HCT116 (cell line): ENCODE results near the gene MVB12A. TPM values are rescaled to one million over a fixed set of nuclear protein-coding genes. Genes with fewer than 3 reads are reported as not detected.

ENCODE experiments used
- ATAC-seq: fragments of 200-7000 bp; cut with Tn5 transposase; 2 replicates; pipeline ENCODE4 v1.9.1; 2020; ENCODE audit warnings: mild to moderate bottlenecking, moderate library complexity
- BruUV-seq: library from RNA; stranded (reverse); fragments of 400-500 nt; replicated peaks from 2 replicates; lab custom pipeline; 2021; lab: Mats Ljungman, UMichigan
- CTCF ChIA-PET: fragments of 300-600 bp; sonication (Branson Sonifier 250); formaldehyde crosslinking; loops from one replicate; lab custom pipeline; 2021; ENCODE audit warnings: antibody characterized with exemption; lab: Charles Lee
- POLR2A ChIA-PET: fragments of 300-600, 350-600 bp; sonication (Branson Sonifier 250); formaldehyde crosslinking; loops from one replicate; lab custom pipeline; 2021; ENCODE audit warnings: antibody characterized with exemption; lab: Charles Lee
- RAD21 ChIA-PET, 2 experiments: fragments of 300-600 bp; sonication (Branson Sonifier 250); formaldehyde crosslinking; loops; one replicate each; lab custom pipeline; 2023; ENCODE audit warnings: low total read pairs in 2 of 2; ENCODE audit not compliant: uncharacterized antibody in 2 of 2, unreplicated experiment in 2 of 2, low non-redundant PET in 1 of 2; lab: Charles Lee
- DNase-seq: peaks from one replicate; pipeline ENCODE4 v3.0.0-alpha.2; 2010; ENCODE audit warnings: low read depth, low spot score
- H2AFZ ChIP-seq: fragments of 200-600 bp; shearing (Covaris generic), sonication (generic); 2 replicates; pipeline ENCODE4 v1.6.1; 2017; ENCODE audit warnings: low read depth, mixed run types, mixed read lengths, antibody characterized with exemption, low read length; ENCODE audit not compliant: poor library complexity, severe bottlenecking
- H3K27ac ChIP-seq: 2 replicates; pipeline ENCODE4 v1.5.1; 2012; ENCODE audit warnings: low read depth, low read length
- H3K27me3 ChIP-seq: fragments of 200-600 bp; sonication (generic); 2 replicates; pipeline ENCODE4 v1.6.1; 2016; ENCODE audit warnings: mixed run types, low read length, mixed read lengths; ENCODE audit not compliant: insufficient read depth
- H3K36me3 ChIP-seq, 2 experiments: fragments of 200-500 bp in 1 of 2; fragments of 200-600 bp in 1 of 2; sonication (Bioruptor generic) in 1 of 2; sonication (generic) in 1 of 2; 2 replicates each; pipeline versions ENCODE4 v1.5.1 to v1.6.1; 2014 to 2016; ENCODE audit warnings: low read length in 2 of 2, inconsistent platforms in 1 of 2, mixed read lengths in 1 of 2, mixed run types in 1 of 2; ENCODE audit not compliant: insufficient read depth in 2 of 2, control insufficient read depth in 1 of 2
- H3K4me1 ChIP-seq, 2 experiments: fragments of 200-600 bp in 1 of 2; sonication (generic) in 1 of 2; 2 replicates each; pipeline versions ENCODE4 v1.5.1 to v1.6.1; 2012 to 2017; ENCODE audit warnings: low read length in 2 of 2, inconsistent platforms in 1 of 2, mild to moderate bottlenecking in 1 of 2, mixed read lengths in 1 of 2, mixed run types in 1 of 2, moderate library complexity in 1 of 2; ENCODE audit not compliant: insufficient read depth in 2 of 2, control insufficient read depth in 1 of 2
- H3K4me2 ChIP-seq: fragments of 200-600 bp; sonication (generic); 2 replicates; pipeline ENCODE4 v1.6.1; 2017; ENCODE audit warnings: mixed run types, low read length, mixed read lengths
- H3K4me3 ChIP-seq, 2 experiments: fragments of 200-600 bp in 1 of 2; sonication (generic) in 1 of 2; replicated peaks in 1 of 2; 2 replicates each; pipeline ENCODE4 v1.5.1; 2011 to 2016; ENCODE audit warnings: low read length in 2 of 2, control low read depth in 1 of 2, low read depth in 1 of 2, mild to moderate bottlenecking in 1 of 2, mixed read lengths in 1 of 2, mixed run types in 1 of 2
- H3K79me2 ChIP-seq: fragments of 200-600 bp; sonication (generic); 2 replicates; pipeline ENCODE4 v1.6.1; 2017; ENCODE audit warnings: mild to moderate bottlenecking, mixed run types, low read length, moderate library complexity, mixed read lengths; ENCODE audit not compliant: insufficient read depth
- H3K9ac ChIP-seq: fragments of 200-600 bp; sonication (generic); 2 replicates; pipeline ENCODE4 v1.6.1; 2016; ENCODE audit warnings: low read length, mixed read lengths
- H3K9me2 ChIP-seq: fragments of 200-600 bp; sonication (generic), shearing (Covaris generic); 2 replicates; pipeline ENCODE4 v1.6.1; 2017; ENCODE audit warnings: mixed run types, mild to moderate bottlenecking, moderate library complexity; ENCODE audit not compliant: insufficient read depth
- H3K9me3 ChIP-seq, 2 experiments: fragments of 200-500 bp in 1 of 2; fragments of 200-600 bp in 1 of 2; sonication (Bioruptor generic) in 1 of 2; sonication (generic) in 1 of 2; 2 replicates each; pipeline ENCODE4 v1.6.1; 2014 to 2017; ENCODE audit warnings: low read length in 2 of 2, mixed read lengths in 2 of 2, inconsistent platforms in 1 of 2, low read depth in 1 of 2, mild to moderate bottlenecking in 1 of 2, mixed run types in 1 of 2, moderate library complexity in 1 of 2; ENCODE audit not compliant: control insufficient read depth in 1 of 2, insufficient read depth in 1 of 2
- H4K20me1 ChIP-seq: fragments of 200-600 bp; sonication (generic), shearing (Covaris generic); 2 replicates; pipeline ENCODE4 v1.6.1; 2017; ENCODE audit warnings: mixed run types, mild to moderate bottlenecking, moderate library complexity; ENCODE audit not compliant: insufficient read depth
- CBX3 ChIP-seq: IDR thresholded peaks from 2 replicates; pipeline ENCODE4 v1.6.1; 2012; ENCODE audit warnings: low read depth
- CEBPB ChIP-seq: IDR thresholded peaks from 2 replicates; pipeline ENCODE4 v1.6.1; 2012; ENCODE audit warnings: low read depth
- EGR1 ChIP-seq: IDR thresholded peaks from 2 replicates; pipeline ENCODE4 v1.6.1; 2012; ENCODE audit warnings: low read depth
- EZH2 ChIP-seq: fragments of 200-600 bp; sonication (generic); IDR thresholded peaks from 2 replicates; pipeline ENCODE4 v1.6.1; 2017; ENCODE audit warnings: antibody characterized with exemption, mixed run types
- EZH2phosphoT487 ChIP-seq: fragments of 200-600 bp; IDR thresholded peaks from 2 replicates; pipeline ENCODE4 v1.6.1; 2018; ENCODE audit warnings: antibody characterized with exemption, borderline replicate concordance
- JUND ChIP-seq: IDR thresholded peaks from 2 replicates; pipeline ENCODE4 v1.6.1; 2012
- POLR2AphosphoS5 ChIP-seq: IDR thresholded peaks from 2 replicates; pipeline ENCODE4 v1.6.1; 2011; ENCODE audit warnings: mild to moderate bottlenecking, low read depth, low read length, moderate library complexity
- SRF ChIP-seq: IDR thresholded peaks from 2 replicates; pipeline ENCODE4 v1.6.1; 2012; ENCODE audit warnings: low read depth
- TCF7L2 ChIP-seq: IDR thresholded peaks from 2 replicates; pipeline ENCODE4 v1.7.0; 2011; ENCODE audit warnings: borderline replicate concordance, inconsistent platforms; ENCODE audit not compliant: insufficient read depth, insufficient read length; ENCODE audit errors: extremely low read depth
- YY1 ChIP-seq: IDR thresholded peaks from 2 replicates; pipeline ENCODE4 v1.6.1; 2011; ENCODE audit warnings: low read length, low read depth, moderate library complexity, mild to moderate bottlenecking; ENCODE audit not compliant: insufficient replicate concordance; ENCODE audit errors: extremely low read depth
- ZFX ChIP-seq: fragments of 450-650 bp; IDR thresholded peaks from 2 replicates; pipeline ENCODE4 v1.6.1; 2017
- intact Hi-C: fragments of 100-400 bp; cut with micrococcal nuclease; formaldehyde crosslinking; loops from 2 replicates; pipeline ENCODE4 v1.10.0; 2022
- total RNA-seq: library from RNA; stranded (reverse); gene quantifications from one replicate; pipeline ENCODE4 v1.2.1, GENCODE V29; 2021; ENCODE audit not compliant: unreplicated experiment
- TF ChIP-seq, protein P1 (sequence below): IDR thresholded peaks from 2 replicates; pipeline ENCODE4 v1.6.1; 2012
- TF ChIP-seq, protein P2 (sequence below): IDR thresholded peaks from 2 replicates; pipeline ENCODE4 v1.6.1; 2012
- TF ChIP-seq, protein P3 (sequence below): IDR thresholded peaks from 2 replicates; pipeline ENCODE4 v1.6.1; 2012; ENCODE audit warnings: low read depth

MVB12A gene
- total RNA-seq, 1 experiment from 2014 or later: 91.7 TPM

DNA sequence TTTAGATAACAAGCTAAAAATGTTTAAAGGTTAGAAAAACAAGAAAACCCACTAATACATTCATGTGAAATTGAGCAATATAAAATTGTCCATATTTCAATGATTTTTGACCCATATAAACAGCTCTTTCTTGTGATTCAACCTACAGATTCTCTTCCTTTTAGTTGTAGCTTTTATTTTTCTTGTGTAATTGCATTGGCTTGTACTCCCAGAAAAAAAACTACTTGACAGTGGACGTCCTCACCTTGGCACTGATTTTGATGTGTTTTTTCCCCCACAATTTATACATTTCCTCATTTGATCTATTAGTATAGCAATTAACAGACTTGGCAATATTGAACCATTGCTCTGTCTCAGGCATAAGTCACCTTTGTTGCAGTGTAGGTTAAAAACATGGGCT is 30.6 kb upstream of the MVB12A start:
- no peak overlapping the region for H3K4me2 ChIP-seq
- H3K9me2 ChIP-seq: no peaks in the 10 kb centered on the region
- H3K9ac ChIP-seq: no peak overlapping the region
- POLR2A ChIA-PET: interaction anchor here (1.0 to 1.6 kb wide), 2 partner anchors 95 to 96 kb away, joined by 3 read pairs; no protein-coding TSS in a partner anchor
- BruUV-seq: no TSS peak
- RAD21 ChIA-PET: no interaction called here
- H4K20me1 ChIP-seq: no peaks in the 10 kb centered on the region
- H3K27ac ChIP-seq: no peak overlapping the region
- CTCF ChIA-PET: interaction anchor here (1.0 to 1.2 kb wide), 2 partner anchors 14 to 30 kb away, joined by 3 to 4 read pairs; partner anchors contain the start of gene MVB12A
- no peak overlapping the region for H3K4me3 ChIP-seq
- DNase-seq (no peak), ATAC-seq (no peak)
- no peak overlapping the region for H2AFZ ChIP-seq
- H3K27me3 ChIP-seq: no peaks in the 10 kb centered on the region
- no peaks in the 10 kb centered on the region for H3K36me3 ChIP-seq
- no peak for TF ChIP-seq TCF7L2
- TF ChIP-seq YY1: no peak
- TF ChIP-seq, protein P1, sequence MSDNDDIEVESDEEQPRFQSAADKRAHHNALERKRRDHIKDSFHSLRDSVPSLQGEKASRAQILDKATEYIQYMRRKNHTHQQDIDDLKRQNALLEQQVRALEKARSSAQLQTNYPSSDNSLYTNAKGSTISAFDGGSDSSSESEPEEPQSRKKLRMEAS: no peak
- no peaks in the 10 kb centered on the region for H3K79me2 ChIP-seq
- intact Hi-C loops: no loop called here
- no peaks in the 10 kb centered on the region for H3K9me3 ChIP-seq
- H3K4me1 ChIP-seq: peaks cover 11 to 27% of the 10 kb centered on the region in 2 experiments

DNA sequence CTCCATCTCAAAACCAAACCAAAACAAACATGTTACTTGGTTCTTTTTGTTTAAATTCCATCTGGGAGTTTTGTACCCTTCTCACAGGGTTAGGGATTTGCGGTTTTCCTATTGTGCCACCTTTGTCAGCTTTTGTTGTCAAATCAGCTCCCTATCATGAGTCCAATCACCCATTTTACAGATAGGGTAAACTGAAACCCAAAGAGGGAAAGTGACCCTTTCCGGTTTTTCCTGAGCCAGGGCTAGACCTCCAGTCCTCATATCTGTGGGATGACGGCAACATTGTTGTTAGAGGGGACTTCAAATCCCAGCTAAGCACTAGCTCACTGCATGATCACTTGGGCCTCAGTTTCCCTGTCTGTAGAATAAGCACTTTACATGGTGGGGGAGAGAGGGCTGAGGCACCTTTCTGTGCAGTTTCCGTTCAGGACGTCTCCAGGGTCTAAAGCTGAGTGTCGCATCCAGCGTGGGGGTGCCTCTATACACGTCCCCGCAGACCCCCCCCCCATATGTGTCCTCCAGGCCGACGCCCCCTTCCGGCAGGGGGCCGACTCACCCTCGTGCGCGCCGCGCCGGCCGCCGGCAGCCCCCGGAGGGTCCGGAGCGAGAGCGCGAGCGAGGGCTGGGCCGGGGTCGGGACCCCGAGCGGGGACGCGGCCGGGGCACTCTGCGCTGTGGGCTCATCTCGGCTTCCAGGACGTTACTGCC is 29.7 kb upstream of the MVB12A start:
- peaks cover 11 to 32% of the 10 kb centered on the region in 2 experiments for H3K4me1 ChIP-seq
- ATAC-seq (no peak), DNase-seq (no peak)
- H3K9me3 ChIP-seq: no peaks in the 10 kb centered on the region
- H3K27ac ChIP-seq: peak overlapping the region; percentile 11; the same call in 1 of the 2 replicates
- H2AFZ ChIP-seq: no peak overlapping the region
- BruUV-seq: no TSS peak
- no peaks in the 10 kb centered on the region for H3K79me2 ChIP-seq
- H3K4me3 ChIP-seq: no peak overlapping the region
- H3K9me2 ChIP-seq: no peaks in the 10 kb centered on the region
- H4K20me1 ChIP-seq: no peaks in the 10 kb centered on the region
- ChIA-PET RAD21 (no interaction called here), CTCF (interaction anchor here (1.0 to 1.1 kb wide), 2 partner anchors 29 to 76 kb away, joined by 3 read pairs; partner anchors contain the start of gene MVB12A), POLR2A (no interaction called here)
- H3K27me3 ChIP-seq: no peaks in the 10 kb centered on the region
- no peaks in the 10 kb centered on the region for H3K36me3 ChIP-seq
- intact Hi-C loops: no loop called here
- peak overlapping the region; percentile 75; the same call in 1 of the 2 replicates for H3K4me2 ChIP-seq
- no peak overlapping the region for H3K9ac ChIP-seq
- TF ChIP-seq ZFX (no peak), CEBPB (no peak), YY1 (no peak), EZH2phosphoT487 (no peak), POLR2AphosphoS5 (no peak), CBX3 (no peak), SRF (no peak), EZH2 (no peak), JUND (no peak), EGR1 (no peak)
- TF ChIP-seq, protein P2, sequence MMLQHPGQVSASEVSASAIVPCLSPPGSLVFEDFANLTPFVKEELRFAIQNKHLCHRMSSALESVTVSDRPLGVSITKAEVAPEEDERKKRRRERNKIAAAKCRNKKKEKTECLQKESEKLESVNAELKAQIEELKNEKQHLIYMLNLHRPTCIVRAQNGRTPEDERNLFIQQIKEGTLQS: no peak
- TF ChIP-seq, protein P1: no peak
- TF ChIP-seq, protein P3, sequence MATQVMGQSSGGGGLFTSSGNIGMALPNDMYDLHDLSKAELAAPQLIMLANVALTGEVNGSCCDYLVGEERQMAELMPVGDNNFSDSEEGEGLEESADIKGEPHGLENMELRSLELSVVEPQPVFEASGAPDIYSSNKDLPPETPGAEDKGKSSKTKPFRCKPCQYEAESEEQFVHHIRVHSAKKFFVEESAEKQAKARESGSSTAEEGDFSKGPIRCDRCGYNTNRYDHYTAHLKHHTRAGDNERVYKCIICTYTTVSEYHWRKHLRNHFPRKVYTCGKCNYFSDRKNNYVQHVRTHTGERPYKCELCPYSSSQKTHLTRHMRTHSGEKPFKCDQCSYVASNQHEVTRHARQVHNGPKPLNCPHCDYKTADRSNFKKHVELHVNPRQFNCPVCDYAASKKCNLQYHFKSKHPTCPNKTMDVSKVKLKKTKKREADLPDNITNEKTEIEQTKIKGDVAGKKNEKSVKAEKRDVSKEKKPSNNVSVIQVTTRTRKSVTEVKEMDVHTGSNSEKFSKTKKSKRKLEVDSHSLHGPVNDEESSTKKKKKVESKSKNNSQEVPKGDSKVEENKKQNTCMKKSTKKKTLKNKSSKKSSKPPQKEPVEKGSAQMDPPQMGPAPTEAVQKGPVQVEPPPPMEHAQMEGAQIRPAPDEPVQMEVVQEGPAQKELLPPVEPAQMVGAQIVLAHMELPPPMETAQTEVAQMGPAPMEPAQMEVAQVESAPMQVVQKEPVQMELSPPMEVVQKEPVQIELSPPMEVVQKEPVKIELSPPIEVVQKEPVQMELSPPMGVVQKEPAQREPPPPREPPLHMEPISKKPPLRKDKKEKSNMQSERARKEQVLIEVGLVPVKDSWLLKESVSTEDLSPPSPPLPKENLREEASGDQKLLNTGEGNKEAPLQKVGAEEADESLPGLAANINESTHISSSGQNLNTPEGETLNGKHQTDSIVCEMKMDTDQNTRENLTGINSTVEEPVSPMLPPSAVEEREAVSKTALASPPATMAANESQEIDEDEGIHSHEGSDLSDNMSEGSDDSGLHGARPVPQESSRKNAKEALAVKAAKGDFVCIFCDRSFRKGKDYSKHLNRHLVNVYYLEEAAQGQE: no peak
